ENCODE measurements around the gene MID1IP1.

MID1IP1 gene

DNA sequence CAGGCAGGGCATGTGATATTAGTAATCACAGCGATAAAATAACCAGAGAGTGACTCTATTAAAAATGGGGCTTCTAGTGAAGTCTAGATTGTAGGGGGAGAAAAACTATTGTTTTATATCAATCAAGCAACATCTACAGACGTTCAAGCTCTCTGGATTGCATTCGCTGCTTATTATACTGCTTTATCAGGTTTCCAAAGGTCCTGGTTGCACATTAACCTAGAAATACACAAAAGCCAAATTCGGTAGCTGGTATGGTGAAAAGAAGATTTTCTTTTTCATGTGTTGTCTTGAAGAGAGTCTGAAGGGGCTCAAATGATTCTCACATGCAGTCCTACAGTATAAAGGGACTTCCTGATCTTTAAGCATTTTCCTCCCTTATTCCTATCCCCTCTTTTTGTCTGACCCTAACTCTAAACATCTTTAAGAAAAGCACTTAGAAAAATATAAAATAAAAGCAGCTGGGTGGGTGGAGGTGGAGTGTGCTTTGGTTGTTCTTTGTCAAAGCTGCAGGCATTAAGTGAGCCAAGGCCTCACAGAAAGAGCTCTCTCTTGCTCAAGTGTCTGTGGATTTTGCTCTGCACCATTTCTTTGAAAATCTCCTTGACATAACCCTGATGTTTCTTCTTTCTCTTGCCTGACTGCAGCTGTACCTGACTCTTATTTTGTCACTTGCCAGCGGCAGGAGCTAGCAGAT is 46.1 kb downstream of the MID1IP1 start:
- Histone ChIP-seq H3K4me2 (ENCODE audit: insufficient read depth, low read length) (no peak overlapping the region), H3K27ac (ENCODE audit: low read length) (no peak overlapping the region), H2AFZ (ENCODE audit: low read depth, low read length) (no peak overlapping the region), H3K4me3 (ENCODE audit: low read depth in 1 of 2, low read length in 2 of 2) (no peak overlapping the region), H3K4me1 (ENCODE audit: insufficient read depth, low read length) (no peaks in the 10 kb centered on the region), H3K9ac (ENCODE audit: low read depth, low read length) (no peak overlapping the region), H3K79me2 (ENCODE audit: insufficient read depth, low read length) (no peaks in the 10 kb centered on the region), H3K27me3 (ENCODE audit: insufficient read depth, low read length, poor library complexity) (no peaks in the 10 kb centered on the region), H3K36me3 (ENCODE audit: insufficient read depth, low read length) (no peaks in the 10 kb centered on the region), H4K20me1 (ENCODE audit: insufficient read depth, low read length) (no peaks in the 10 kb centered on the region), H3K9me3 (ENCODE audit: insufficient read depth, low read length, severe bottlenecking) (no peaks in the 10 kb centered on the region)
- DNase-seq = no peak
- TF ChIP-seq EZH2 (IDR thresholded peaks at IDR 0.05; ENCODE audit: borderline replicate concordance, low read depth, low read length, severe bottlenecking) = no peak
- TF ChIP-seq, protein P1, sequence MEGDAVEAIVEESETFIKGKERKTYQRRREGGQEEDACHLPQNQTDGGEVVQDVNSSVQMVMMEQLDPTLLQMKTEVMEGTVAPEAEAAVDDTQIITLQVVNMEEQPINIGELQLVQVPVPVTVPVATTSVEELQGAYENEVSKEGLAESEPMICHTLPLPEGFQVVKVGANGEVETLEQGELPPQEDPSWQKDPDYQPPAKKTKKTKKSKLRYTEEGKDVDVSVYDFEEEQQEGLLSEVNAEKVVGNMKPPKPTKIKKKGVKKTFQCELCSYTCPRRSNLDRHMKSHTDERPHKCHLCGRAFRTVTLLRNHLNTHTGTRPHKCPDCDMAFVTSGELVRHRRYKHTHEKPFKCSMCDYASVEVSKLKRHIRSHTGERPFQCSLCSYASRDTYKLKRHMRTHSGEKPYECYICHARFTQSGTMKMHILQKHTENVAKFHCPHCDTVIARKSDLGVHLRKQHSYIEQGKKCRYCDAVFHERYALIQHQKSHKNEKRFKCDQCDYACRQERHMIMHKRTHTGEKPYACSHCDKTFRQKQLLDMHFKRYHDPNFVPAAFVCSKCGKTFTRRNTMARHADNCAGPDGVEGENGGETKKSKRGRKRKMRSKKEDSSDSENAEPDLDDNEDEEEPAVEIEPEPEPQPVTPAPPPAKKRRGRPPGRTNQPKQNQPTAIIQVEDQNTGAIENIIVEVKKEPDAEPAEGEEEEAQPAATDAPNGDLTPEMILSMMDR (IDR thresholded peaks at IDR 0.05; ENCODE audit: borderline replicate concordance, extremely low read depth, low read length, poor library complexity, severe bottlenecking) = no peak
- ATAC-seq (ENCODE audit: insufficient read depth, low read depth) = no peak

DNA sequence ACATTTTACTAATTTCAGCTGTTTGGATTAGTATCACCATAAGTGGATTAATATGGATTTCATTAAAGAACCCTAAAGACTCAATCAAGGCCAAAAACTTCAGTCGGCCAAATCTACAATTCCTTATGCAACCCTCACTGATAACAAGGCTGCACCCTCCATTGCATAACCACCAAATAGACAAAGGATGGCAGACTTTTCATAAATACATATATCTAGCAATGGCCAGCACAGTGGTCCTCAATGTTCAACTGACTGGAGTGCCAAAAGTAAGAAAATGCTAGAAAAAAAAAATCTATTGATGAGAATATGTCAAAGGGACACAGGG is 46.6 kb downstream of the MID1IP1 start:
- Histone ChIP-seq H3K4me2 (ENCODE audit: insufficient read depth, low read length) (no peak overlapping the region), H3K4me1 (ENCODE audit: insufficient read depth, low read length) (no peaks in the 10 kb centered on the region), H3K4me3 (ENCODE audit: low read depth in 1 of 2, low read length in 2 of 2) (no peak overlapping the region), H3K9me3 (ENCODE audit: insufficient read depth, low read length, severe bottlenecking) (no peaks in the 10 kb centered on the region), H3K27ac (ENCODE audit: low read length) (no peak overlapping the region), H3K9ac (ENCODE audit: low read depth, low read length) (no peak overlapping the region), H4K20me1 (ENCODE audit: insufficient read depth, low read length) (no peaks in the 10 kb centered on the region), H2AFZ (ENCODE audit: low read depth, low read length) (no peak overlapping the region), H3K27me3 (ENCODE audit: insufficient read depth, low read length, poor library complexity) (no peaks in the 10 kb centered on the region), H3K79me2 (ENCODE audit: insufficient read depth, low read length) (no peaks in the 10 kb centered on the region), H3K36me3 (ENCODE audit: insufficient read depth, low read length) (no peaks in the 10 kb centered on the region)
- DNase-seq (no peak), ATAC-seq (ENCODE audit: insufficient read depth, low read depth) (no peak)
- TF ChIP-seq, protein P1 (IDR thresholded peaks at IDR 0.05; ENCODE audit: borderline replicate concordance, extremely low read depth, low read length, poor library complexity, severe bottlenecking) = no peak
- no peak for TF ChIP-seq EZH2 (IDR thresholded peaks at IDR 0.05; ENCODE audit: borderline replicate concordance, low read depth, low read length, severe bottlenecking)

DNA sequence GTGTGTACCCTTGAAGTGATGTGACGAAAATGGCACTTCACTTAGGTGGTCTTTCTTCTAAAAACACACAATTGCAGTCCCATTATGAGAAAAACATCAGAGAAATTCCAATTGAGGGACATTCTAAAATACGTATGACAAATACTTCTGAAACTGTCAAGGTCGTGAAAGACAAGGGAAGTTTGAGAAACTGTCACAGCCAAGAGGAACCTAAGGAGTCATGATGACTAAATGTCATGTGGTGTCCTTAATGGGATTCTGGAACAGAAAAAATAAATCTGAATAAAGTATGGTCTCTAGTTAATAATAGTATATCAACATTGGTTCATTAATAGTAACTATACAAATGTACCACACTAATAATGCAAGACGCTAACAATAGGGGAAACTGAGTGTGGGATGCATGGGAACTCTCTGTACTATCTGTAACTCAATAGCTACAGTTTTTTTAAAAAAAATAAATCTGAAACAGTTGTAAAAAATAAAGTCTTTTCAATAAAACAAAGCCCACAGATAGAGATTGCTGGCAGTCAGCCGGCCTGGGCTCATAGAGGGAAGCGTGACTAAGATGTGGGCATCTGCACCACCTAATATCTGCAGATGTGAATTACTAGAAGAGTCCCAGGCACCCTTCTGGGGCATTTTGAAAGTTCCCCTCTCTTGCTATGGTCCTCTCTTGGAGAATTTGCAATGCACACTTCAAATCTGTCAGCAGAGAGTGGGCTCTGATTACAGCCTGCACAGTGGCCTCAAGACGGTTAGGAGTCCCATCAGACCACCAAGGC is 47.6 kb downstream of the MID1IP1 start:
- Histone ChIP-seq H3K9ac (ENCODE audit: low read depth, low read length) (no peak overlapping the region), H3K4me3 (ENCODE audit: low read depth in 1 of 2, low read length in 2 of 2) (no peak overlapping the region), H3K4me2 (ENCODE audit: insufficient read depth, low read length) (no peak overlapping the region), H3K9me3 (ENCODE audit: insufficient read depth, low read length, severe bottlenecking) (no peaks in the 10 kb centered on the region), H3K27me3 (ENCODE audit: insufficient read depth, low read length, poor library complexity) (no peaks in the 10 kb centered on the region), H3K4me1 (ENCODE audit: insufficient read depth, low read length) (no peaks in the 10 kb centered on the region), H3K36me3 (ENCODE audit: insufficient read depth, low read length) (no peaks in the 10 kb centered on the region), H3K27ac (ENCODE audit: low read length) (no peak overlapping the region), H3K79me2 (ENCODE audit: insufficient read depth, low read length) (no peaks in the 10 kb centered on the region), H4K20me1 (ENCODE audit: insufficient read depth, low read length) (no peaks in the 10 kb centered on the region), H2AFZ (ENCODE audit: low read depth, low read length) (no peak overlapping the region)
- ATAC-seq (ENCODE audit: insufficient read depth, low read depth) = no peak
- no peak for DNase-seq
- TF ChIP-seq, protein P1 (IDR thresholded peaks at IDR 0.05; ENCODE audit: borderline replicate concordance, extremely low read depth, low read length, poor library complexity, severe bottlenecking) = no peak
